ENCODE results near the gene TTLL11.

DNA sequence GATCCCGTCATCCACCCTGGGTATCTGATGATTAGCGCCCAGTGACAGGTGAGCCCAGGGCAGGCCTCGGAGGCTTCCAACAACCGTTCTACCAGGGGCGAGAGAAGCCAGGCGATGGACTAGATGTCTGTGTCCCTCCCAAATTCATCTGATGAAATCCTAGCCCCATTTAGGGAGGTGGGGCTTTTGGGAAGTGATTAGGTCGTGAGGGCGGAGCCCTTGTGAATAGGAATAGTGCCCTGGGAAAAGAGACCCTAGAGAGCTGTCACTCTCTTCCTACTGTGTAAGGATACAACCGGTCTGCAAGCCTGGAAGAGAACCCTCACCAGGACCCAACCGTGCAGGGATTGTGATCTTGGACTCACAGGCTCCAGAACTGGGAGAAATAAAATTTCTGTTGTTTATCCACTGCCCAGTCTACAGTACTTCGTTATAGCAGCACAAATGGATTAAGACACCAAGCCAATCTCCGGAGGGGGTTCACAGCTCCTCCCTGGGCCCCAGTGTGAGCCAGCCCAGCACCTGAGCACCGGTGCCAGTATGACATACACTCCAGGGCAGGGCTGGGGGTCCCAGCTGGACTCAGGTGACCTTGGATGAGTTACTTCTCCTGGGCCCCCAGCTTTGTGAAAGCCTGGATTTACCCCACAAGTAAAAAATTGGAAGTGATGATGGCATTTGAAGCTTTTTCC, 279.4 kb downstream of the TTLL11 start:
- TF ChIP-seq ZFP3 (CRISPR knock-in tag; IDR thresholded peaks at IDR 0.05), result no peak
- TF ChIP-seq ZNF565 (CRISPR knock-in tag; conservative IDR thresholded peaks at IDR 0.05; ENCODE audit: low read depth), result no peak

All from SK-N-SH treated with all-trans-retinoic acid at 6 μM for 48 hours (cell line).